HepG2 (cell line): Measurements from ENCODE around the gene TPX2. TPM values are rescaled to one million over a fixed set of nuclear protein-coding genes. Genes with fewer than 3 reads are reported as not detected.

Experiments
- CREB1 ChIP-seq, 2 experiments: fragments of 450-650 bp in 1 of 2; IDR thresholded peaks; 2 replicates each; pipeline ENCODE4 v1.6.1; 2016 to 2017; ENCODE audit warnings: control low read depth in 1 of 2, mild to moderate bottlenecking in 1 of 2, missing compliant biosample characterization in 1 of 2, missing genetic modification characterization in 1 of 2
- ETV5 ChIP-seq: IDR thresholded peaks from 2 replicates; pipeline ENCODE4 v1.6.1; 2018; ENCODE audit warnings: missing biosample characterization, missing genetic modification reagents, inconsistent platforms, borderline replicate concordance
- IRF1 ChIP-seq: sonication (generic); formaldehyde crosslinking; IDR thresholded peaks from 2 replicates; pipeline ENCODE4 v1.4.0; 2020; ENCODE audit warnings: low read depth, mild to moderate bottlenecking, missing genetic modification reagents
- MAFF ChIP-seq: IDR thresholded peaks from 2 replicates; pipeline ENCODE4 v1.6.1; 2011; ENCODE audit warnings: low read depth, low read length, improper control_type of control experiment
- MED13 ChIP-seq: sonication (generic); formaldehyde crosslinking; IDR thresholded peaks from 2 replicates; pipeline ENCODE4 v1.5.0; 2020; ENCODE audit warnings: missing genetic modification reagents
- SALL1 ChIP-seq: sonication (generic); formaldehyde crosslinking; IDR thresholded peaks from 2 replicates; pipeline ENCODE4 v1.8.0; 2022; ENCODE audit warnings: mild to moderate bottlenecking, missing genetic modification reagents
- SSRP1 ChIP-seq: IDR thresholded peaks from 2 replicates; pipeline ENCODE4 v1.6.1; 2016; ENCODE audit warnings: control low read depth
- ZNF512 ChIP-seq: sonication (generic); formaldehyde crosslinking; IDR thresholded peaks from 2 replicates; pipeline ENCODE4 v1.4.0; 2020; ENCODE audit warnings: mild to moderate bottlenecking, missing genetic modification reagents
- ZNF512B ChIP-seq: sonication (generic); formaldehyde crosslinking; IDR thresholded peaks from 2 replicates; pipeline ENCODE4 v1.5.1; 2020; ENCODE audit warnings: missing genetic modification reagents, mild to moderate bottlenecking, borderline replicate concordance
- polyA plus RNA-seq, 8 experiments: library from polyadenylated mRNA; depleted of rRNA in 3 of 8; stranded (reverse) in 7 of 8; unstranded in 1 of 8; fragments of >200 nt; fragmentation: Illumina TruSeq in 4 of 8; extraction: Trizol in 4 of 8; gene quantifications; 2 replicates each; pipeline versions ENCODE4 v1.2.1 to v1.2.3, GENCODE V29; 2011 to 2016; ENCODE audit warnings: low read depth in 4 of 8, missing spikeins in 1 of 8, mixed read lengths in 1 of 8; ENCODE audit not compliant: insufficient read depth in 1 of 8
- total RNA-seq, 5 experiments: library from RNA; depleted of rRNA; stranded (reverse); fragments of >200 nt; fragmentation: Illumina TruSeq; extraction: Trizol; gene quantifications; 2 replicates each; pipeline ENCODE4 v1.2.3, GENCODE V29; 2016; ENCODE audit warnings: low read depth in 1 of 5
- TF ChIP-seq, protein P1 (sequence below): IDR thresholded peaks from 2 replicates; pipeline ENCODE4 v1.4.0; 2020; ENCODE audit warnings: mild to moderate bottlenecking, missing genetic modification reagents
- TF ChIP-seq, protein P2 (sequence below): sonication (generic); formaldehyde crosslinking; IDR thresholded peaks from 2 replicates; pipeline ENCODE4 v1.9.0; 2021; ENCODE audit warnings: missing genetic modification reagents, mild to moderate bottlenecking, borderline replicate concordance
- TF ChIP-seq, protein P3 (sequence below): sonication (generic); formaldehyde crosslinking; IDR thresholded peaks from 2 replicates; pipeline ENCODE4 v1.5.1; 2020; ENCODE audit warnings: mild to moderate bottlenecking, missing genetic modification reagents, moderate library complexity

Gene TPX2
- total and polyA plus RNA-seq, 2 of the 13 experiments (the other 11 are each of a cell fraction or from before 2014, with no cell fraction given), result 34.3 to 124 TPM

GRCh38 chr20:31708736-31709534, 30.2 kb upstream of the TPX2 start (continued):
- TF ChIP-seq ZNF512B (CRISPR knock-in tag) (no peak), ETV5 (CRISPR knock-in tag) (no peak), SALL1 (peak; percentile 11; the same call in 1 of the 2 replicates), CREB1 (IDR thresholded peaks at IDR 0.05) (no peak), CREB1 (CRISPR knock-in tag; IDR thresholded peaks at IDR 0.05) (peak; percentile 27; the same call in 1 of the 2 replicates), ZNF512 (CRISPR knock-in tag) (no peak), MED13 (CRISPR knock-in tag) (no peak), SSRP1 (0 out of 2 replicates have a peak, but pooled peaks have one; percentile 70), IRF1 (no peak), MAFF (peak; percentile 77)
- TF ChIP-seq, protein P1, sequence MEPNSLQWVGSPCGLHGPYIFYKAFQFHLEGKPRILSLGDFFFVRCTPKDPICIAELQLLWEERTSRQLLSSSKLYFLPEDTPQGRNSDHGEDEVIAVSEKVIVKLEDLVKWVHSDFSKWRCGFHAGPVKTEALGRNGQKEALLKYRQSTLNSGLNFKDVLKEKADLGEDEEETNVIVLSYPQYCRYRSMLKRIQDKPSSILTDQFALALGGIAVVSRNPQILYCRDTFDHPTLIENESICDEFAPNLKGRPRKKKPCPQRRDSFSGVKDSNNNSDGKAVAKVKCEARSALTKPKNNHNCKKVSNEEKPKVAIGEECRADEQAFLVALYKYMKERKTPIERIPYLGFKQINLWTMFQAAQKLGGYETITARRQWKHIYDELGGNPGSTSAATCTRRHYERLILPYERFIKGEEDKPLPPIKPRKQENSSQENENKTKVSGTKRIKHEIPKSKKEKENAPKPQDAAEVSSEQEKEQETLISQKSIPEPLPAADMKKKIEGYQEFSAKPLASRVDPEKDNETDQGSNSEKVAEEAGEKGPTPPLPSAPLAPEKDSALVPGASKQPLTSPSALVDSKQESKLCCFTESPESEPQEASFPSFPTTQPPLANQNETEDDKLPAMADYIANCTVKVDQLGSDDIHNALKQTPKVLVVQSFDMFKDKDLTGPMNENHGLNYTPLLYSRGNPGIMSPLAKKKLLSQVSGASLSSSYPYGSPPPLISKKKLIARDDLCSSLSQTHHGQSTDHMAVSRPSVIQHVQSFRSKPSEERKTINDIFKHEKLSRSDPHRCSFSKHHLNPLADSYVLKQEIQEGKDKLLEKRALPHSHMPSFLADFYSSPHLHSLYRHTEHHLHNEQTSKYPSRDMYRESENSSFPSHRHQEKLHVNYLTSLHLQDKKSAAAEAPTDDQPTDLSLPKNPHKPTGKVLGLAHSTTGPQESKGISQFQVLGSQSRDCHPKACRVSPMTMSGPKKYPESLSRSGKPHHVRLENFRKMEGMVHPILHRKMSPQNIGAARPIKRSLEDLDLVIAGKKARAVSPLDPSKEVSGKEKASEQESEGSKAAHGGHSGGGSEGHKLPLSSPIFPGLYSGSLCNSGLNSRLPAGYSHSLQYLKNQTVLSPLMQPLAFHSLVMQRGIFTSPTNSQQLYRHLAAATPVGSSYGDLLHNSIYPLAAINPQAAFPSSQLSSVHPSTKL (CRISPR knock-in tag), result no peak
- TF ChIP-seq, protein P2, sequence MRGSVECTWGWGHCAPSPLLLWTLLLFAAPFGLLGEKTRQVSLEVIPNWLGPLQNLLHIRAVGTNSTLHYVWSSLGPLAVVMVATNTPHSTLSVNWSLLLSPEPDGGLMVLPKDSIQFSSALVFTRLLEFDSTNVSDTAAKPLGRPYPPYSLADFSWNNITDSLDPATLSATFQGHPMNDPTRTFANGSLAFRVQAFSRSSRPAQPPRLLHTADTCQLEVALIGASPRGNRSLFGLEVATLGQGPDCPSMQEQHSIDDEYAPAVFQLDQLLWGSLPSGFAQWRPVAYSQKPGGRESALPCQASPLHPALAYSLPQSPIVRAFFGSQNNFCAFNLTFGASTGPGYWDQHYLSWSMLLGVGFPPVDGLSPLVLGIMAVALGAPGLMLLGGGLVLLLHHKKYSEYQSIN (CRISPR knock-in tag), result 0 out of 2 replicates have a peak, but pooled peaks have one; percentile 1
- TF ChIP-seq, protein P3, sequence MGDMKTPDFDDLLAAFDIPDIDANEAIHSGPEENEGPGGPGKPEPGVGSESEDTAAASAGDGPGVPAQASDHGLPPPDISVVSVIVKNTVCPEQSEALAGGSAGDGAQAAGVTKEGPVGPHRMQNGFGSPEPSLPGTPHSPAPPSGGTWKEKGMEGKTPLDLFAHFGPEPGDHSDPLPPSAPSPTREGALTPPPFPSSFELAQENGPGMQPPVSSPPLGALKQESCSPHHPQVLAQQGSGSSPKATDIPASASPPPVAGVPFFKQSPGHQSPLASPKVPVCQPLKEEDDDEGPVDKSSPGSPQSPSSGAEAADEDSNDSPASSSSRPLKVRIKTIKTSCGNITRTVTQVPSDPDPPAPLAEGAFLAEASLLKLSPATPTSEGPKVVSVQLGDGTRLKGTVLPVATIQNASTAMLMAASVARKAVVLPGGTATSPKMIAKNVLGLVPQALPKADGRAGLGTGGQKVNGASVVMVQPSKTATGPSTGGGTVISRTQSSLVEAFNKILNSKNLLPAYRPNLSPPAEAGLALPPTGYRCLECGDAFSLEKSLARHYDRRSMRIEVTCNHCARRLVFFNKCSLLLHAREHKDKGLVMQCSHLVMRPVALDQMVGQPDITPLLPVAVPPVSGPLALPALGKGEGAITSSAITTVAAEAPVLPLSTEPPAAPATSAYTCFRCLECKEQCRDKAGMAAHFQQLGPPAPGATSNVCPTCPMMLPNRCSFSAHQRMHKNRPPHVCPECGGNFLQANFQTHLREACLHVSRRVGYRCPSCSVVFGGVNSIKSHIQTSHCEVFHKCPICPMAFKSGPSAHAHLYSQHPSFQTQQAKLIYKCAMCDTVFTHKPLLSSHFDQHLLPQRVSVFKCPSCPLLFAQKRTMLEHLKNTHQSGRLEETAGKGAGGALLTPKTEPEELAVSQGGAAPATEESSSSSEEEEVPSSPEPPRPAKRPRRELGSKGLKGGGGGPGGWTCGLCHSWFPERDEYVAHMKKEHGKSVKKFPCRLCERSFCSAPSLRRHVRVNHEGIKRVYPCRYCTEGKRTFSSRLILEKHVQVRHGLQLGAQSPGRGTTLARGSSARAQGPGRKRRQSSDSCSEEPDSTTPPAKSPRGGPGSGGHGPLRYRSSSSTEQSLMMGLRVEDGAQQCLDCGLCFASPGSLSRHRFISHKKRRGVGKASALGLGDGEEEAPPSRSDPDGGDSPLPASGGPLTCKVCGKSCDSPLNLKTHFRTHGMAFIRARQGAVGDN (CRISPR knock-in tag), result peak; percentile 57
